ENCODE measurements around the gene ART1.

ART1 gene

DNA sequence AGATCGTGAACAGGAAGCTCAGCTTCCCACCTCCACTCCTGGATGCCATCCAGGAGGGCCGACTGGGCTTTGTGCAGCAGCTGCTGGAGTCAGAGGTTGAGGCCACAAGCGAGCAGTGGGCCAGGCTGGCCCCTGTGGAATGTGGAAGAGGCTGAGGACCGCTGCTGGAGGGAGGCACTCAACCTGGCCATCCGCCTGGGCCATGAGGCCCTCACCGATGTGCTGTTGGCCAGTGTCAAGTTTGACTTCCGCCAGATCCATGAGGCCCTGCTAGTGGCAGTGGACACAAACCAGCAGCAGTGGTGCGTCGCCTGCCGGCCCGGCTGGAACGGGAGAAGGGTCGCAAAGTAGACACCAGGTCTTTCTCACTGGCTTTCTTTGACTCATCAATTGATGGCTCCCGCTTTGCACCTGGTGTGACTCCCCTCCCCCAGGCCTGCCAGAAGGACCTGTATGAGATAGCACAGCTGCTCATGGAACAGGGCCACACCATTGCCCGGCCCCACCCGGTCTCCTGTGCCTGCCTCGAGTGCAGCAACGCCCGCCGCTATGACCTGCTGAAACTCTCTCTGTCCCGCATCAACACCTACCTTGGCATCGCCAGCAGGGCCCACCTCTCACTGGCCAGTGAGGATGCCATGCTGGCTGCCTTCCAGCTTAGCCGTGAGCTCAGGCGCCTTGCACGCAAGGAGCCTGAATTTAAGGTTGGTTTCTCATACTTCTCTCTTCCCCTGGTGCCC is 28.0 kb upstream of the ART1 start:
- DNase-seq = no peak
- H3K4me3 ChIP-seq (ENCODE audit: low read depth, low read length) = no peak overlapping the region
- H3K36me3 ChIP-seq (replicated peaks) = no peaks in the 10 kb centered on the region
- TF ChIP-seq, protein P1, sequence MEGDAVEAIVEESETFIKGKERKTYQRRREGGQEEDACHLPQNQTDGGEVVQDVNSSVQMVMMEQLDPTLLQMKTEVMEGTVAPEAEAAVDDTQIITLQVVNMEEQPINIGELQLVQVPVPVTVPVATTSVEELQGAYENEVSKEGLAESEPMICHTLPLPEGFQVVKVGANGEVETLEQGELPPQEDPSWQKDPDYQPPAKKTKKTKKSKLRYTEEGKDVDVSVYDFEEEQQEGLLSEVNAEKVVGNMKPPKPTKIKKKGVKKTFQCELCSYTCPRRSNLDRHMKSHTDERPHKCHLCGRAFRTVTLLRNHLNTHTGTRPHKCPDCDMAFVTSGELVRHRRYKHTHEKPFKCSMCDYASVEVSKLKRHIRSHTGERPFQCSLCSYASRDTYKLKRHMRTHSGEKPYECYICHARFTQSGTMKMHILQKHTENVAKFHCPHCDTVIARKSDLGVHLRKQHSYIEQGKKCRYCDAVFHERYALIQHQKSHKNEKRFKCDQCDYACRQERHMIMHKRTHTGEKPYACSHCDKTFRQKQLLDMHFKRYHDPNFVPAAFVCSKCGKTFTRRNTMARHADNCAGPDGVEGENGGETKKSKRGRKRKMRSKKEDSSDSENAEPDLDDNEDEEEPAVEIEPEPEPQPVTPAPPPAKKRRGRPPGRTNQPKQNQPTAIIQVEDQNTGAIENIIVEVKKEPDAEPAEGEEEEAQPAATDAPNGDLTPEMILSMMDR (IDR thresholded peaks at IDR 0.05; ENCODE audit: low read depth, low read length, missing control alignments) = no peak
- no peaks in the 10 kb centered on the region for H3K27me3 ChIP-seq (replicated peaks)
- H3K27ac ChIP-seq = no peak overlapping the region
- in situ Hi-C loops (cut with HindIII; ENCODE audit: low pct_ligation_motif_present, low sequenced_read_pairs) = no loop called here

DNA sequence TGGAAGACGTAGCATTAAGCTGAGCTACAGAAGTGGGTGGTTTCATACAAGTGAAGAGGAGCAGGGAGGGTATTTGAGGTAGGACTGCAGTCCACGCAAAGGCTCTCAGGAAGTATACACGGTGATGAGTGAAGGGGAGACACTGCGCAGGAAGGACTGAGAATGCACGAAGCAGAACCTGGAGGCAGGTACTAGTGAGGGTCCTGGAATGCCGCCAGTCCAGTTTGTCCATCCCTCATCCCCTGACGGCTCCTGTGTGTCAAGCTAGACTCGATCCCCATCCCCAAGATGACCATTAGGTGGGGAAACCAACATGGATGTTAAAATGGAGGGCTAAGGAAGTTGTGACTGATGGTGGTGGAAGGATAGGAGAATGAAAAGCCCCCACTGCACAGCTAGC is 26.9 kb upstream of the ART1 start:
- TF ChIP-seq, protein P1 (IDR thresholded peaks at IDR 0.05; ENCODE audit: low read depth, low read length, missing control alignments) = no peak
- Histone ChIP-seq H3K4me3 (ENCODE audit: low read depth, low read length) (no peak overlapping the region), H3K27me3 (replicated peaks) (no peaks in the 10 kb centered on the region), H3K36me3 (replicated peaks) (no peaks in the 10 kb centered on the region), H3K27ac (no peak overlapping the region)
- DNase-seq = no peak
- in situ Hi-C loops (cut with HindIII; ENCODE audit: low pct_ligation_motif_present, low sequenced_read_pairs) = no loop called here

DNA sequence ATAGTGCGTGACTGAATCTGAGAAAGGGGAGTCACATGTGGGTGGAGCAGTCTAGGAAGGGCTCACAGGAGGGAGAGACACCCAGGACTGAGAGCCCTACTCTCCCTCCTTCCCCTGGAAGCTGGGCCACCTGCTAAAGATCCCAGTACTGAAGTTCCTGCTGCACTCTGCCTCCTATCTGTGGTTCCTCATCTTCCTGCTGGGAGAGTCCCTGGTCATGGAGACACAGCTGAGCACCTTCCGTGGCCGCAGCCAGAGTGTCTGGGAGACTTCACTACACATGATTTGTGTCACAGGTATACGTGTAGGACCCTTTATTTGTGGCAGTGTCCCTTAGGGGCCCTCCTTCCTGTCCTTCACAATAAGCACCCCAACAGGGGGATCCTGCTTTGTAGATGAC is 22.4 kb upstream of the ART1 start:
- no peak overlapping the region for H3K27ac ChIP-seq
- no peak for DNase-seq
- H3K36me3 ChIP-seq (replicated peaks) = no peaks in the 10 kb centered on the region
- in situ Hi-C loops (cut with HindIII; ENCODE audit: low pct_ligation_motif_present, low sequenced_read_pairs) = no loop called here
- TF ChIP-seq, protein P1 (IDR thresholded peaks at IDR 0.05; ENCODE audit: low read depth, low read length, missing control alignments) = no peak
- H3K4me3 ChIP-seq (ENCODE audit: low read depth, low read length) = no peak overlapping the region
- no peaks in the 10 kb centered on the region for H3K27me3 ChIP-seq (replicated peaks)

DNA sequence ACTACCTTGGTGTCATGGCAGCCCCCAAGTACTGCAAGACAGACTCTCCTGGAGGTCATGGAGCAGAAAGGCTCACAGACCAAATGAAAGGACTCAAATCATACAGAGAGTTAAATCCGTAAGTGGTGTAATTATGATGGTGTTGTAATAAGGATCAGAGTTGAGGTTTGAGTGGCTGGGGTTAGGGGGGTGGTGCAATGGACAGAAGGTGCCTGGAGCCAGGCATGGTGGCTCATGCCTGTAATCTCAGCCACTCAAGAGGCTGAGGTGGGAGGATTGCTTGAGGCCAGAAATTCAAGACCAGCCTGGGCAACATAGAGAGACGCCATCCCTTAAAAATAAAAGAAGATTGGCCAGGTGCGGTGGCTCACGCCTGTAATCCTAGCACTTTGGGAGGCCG is 21.8 kb upstream of the ART1 start:
- H3K27me3 ChIP-seq (replicated peaks) = no peaks in the 10 kb centered on the region
- no peak overlapping the region for H3K4me3 ChIP-seq (ENCODE audit: low read depth, low read length)
- no peak for DNase-seq
- H3K27ac ChIP-seq = no peak overlapping the region
- TF ChIP-seq, protein P1 (IDR thresholded peaks at IDR 0.05; ENCODE audit: low read depth, low read length, missing control alignments) = no peak
- H3K36me3 ChIP-seq (replicated peaks) = no peaks in the 10 kb centered on the region
- in situ Hi-C loops (cut with HindIII; ENCODE audit: low pct_ligation_motif_present, low sequenced_read_pairs) = no loop called here

DNA sequence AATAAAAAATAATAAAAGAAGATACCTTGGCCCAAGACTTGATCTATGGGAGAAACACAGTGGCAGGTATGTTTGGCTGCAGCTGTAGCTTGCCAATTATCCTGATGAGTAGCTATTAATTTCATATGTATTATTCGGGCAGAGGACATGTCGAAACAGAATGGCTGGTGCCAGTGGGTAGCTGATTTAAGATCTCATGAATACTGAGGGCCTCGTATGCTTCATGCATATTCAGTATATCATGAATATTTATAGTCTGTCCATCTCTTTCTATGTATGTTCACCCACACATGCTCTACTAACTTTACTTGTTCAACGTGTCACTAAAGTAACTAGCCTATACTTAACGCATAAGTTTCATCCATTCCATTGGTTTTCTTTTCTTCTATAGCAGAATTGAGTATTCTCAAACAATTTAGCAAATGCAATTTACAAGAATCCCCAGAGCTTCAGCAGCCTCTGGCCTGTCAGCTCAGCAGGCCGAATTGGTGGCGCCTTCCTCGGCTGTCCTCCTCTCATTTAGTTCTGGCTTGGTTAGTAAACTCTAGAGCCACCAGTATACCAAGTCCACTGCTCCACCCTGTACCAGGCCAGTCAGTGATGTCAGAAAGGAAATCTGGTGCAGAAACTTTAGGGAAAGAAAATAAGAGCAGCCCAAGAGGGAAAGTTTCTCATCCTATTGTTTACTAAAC is 21.0 kb upstream of the ART1 start:
- Histone ChIP-seq H3K4me3 (ENCODE audit: low read depth, low read length) (no peak overlapping the region), H3K27ac (no peak overlapping the region), H3K27me3 (replicated peaks) (no peaks in the 10 kb centered on the region), H3K36me3 (replicated peaks) (no peaks in the 10 kb centered on the region)
- in situ Hi-C loops (cut with HindIII; ENCODE audit: low pct_ligation_motif_present, low sequenced_read_pairs) = no loop called here
- TF ChIP-seq, protein P1 (IDR thresholded peaks at IDR 0.05; ENCODE audit: low read depth, low read length, missing control alignments) = no peak
- no peak for DNase-seq

Data from brain microvascular endothelial cell (primary cell).